EH (cell line): ENCODE data around the gene ICAM2.
"Not testable (repeated sequence)": the region's sequence is repeated elsewhere in the genome, so short reads cannot be mapped to it uniquely, and the experiment has no call there.

ENCODE experiments used
- DNase-seq: peaks from one replicate; pipeline ENCODE4 v3.0.0-alpha.2; 2015; ENCODE audit warnings: low read depth

Gene ICAM2

DNA sequence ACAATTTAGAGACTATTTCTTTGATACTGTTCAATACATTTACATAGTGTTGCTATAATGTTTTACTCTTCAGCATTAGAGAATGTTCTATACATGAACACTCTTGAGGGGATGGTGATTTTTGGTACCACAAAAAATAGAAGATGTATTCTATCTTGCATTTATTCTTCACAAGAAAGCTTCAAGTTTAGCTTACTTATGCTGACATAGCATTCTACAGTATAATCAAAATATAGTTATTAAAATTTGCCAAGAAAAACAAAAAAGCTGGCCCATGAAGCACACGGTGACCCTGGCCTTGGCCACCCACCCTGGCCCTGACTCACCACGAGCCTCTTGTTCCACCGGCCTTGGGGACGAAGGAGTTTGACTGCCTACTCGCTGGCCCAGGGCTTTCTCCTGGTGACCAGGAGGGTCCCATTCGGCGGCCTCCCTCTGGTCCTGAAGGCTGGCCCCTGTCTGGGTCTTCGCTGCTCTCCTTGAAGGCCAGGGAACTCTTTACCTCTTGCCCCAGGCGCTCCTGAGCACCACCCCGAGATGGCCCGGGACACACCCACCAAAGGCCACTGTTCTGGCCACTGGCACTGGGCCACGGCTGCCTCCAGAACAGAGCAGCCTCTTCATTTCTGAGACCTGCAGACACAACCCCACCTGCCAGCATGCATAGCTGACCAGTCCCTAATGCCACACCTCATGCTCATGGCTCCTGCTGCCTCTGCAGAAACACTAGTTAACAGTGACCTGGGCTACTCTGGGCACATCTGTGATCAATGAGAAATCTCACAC is 22.5 kb upstream of the ICAM2 start:
- DNase-seq: no peak

DNA sequence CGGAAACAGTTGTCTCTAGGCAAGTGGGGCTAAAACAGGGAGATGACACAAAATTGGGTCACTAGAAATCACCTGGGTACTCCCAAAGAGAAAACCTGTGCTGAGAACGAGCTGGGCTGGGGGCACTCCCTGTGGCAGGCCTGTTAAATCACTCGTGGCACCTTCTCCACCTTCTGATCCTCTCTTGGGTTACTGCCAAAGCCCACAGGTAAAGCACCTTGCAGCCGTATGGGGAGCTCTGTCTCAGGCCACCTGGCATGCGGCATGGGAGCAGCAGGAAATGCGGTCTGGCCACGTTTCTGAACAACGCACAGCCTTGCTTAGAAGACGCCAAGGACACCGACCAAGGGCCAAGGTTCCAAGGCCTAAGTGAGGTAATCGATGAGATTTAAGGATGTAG is 21.5 kb upstream of the ICAM2 start:
- no peak for DNase-seq

DNA sequence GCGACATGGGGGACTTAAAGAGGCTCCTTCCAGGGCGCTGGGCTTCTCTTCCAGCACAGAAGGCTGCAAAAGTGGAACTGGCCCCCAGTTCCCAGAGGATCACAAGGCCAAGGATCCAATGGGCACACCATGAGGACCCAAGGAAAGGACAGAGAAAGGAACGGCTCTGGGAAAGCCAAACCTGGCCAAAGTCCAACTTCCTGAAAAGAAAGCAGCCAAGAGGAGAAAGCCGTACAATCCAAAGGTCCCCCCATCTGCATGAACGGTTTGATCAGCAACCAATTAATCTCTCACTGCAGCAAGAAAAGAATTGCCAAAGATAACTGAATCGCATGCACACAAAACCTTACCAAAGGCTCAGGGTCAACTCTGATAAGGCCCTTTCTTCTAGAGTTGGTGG is 19.8 kb upstream of the ICAM2 start:
- no peak for DNase-seq

DNA sequence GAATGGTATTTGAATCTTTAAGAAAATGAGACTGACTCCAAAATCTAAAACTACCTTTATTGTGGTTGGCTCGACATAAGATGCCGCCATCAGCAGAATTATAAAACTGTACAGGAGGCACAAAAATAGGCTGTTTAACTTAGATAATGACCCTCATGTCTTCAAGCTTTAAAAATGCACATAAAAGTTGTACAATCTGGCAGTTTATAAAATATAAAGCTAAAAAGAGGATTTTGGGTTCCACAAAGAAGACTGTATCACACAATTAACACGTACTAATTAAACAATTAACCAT is 18.6 kb upstream of the ICAM2 start:
- no peak for DNase-seq

DNA sequence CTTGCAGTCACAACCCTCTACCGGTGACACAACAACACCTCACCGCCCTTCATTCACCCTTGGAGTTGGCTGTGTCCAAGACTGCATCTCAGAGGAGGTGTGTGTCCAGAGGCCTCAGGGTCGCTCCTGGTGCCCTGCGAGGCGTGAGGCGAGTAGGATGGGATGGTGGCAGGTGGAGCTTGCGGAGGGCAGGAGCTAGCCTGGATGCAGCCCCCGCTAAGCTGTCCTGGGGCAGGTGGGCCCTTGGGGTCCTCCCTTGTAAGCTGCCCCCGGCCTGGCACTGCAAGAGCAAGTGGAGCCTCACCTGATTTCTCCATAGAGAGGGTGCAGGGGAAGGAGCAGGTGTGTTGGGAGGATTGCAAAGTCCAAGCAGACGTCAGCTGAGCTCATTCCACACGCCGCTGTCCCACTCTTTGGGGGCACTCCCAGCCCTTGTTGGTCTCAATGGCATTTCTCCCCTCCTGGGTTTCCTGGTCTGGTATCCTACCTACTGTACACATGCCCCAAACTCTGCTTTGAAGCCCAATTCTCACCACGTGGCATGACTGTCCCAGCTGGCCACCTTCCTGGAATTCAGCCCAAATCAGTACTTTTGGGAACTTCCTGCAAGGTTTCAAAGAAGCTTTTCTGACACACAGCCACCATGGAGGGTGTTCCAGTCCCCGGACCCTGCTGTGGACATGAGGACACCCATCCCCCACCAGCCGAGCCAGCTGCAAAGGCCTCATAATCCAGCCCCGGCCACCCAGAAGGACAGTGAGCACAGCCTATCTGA is 18.1 kb upstream of the ICAM2 start:
- DNase-seq: no peak

DNA sequence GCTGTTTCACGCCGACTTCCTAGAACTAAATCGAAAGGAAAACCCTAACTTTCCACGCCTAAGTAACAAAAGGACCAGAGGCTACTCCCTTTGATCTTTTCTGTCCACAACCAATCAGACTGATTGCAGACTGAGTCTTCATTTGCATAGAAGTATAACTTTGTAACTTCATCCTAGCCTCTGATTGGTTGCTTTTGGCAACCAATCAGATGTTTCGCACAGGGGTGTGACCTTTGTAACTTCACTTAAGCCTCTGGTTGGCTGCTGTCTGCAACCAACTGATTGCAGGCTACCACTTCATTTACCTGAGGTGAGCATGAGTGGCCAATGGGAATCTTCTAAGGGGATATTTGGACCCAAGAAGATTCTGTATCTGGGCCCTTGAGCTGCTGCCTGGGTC is 17.4 kb upstream of the ICAM2 start:
- DNase-seq: no peak

DNA sequence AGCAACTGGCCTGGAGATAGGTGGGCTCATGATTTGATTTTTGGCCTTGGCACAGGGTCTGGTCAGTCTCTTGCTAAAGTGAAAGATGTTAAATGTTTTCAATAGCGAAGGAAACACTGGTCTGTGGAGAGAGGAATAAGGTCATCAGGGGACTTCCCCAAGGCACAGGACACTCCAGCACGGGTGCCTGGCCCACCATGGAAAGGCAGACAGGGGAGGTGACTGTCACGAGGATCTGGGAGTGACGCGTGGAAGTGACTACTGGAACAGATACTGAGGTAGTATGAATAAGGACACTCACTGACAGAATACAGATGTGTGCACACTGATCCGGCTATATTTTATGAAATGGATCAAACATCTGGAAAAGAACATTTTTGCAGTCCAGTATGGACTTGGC is 16.7 kb upstream of the ICAM2 start:
- no peak for DNase-seq

DNA sequence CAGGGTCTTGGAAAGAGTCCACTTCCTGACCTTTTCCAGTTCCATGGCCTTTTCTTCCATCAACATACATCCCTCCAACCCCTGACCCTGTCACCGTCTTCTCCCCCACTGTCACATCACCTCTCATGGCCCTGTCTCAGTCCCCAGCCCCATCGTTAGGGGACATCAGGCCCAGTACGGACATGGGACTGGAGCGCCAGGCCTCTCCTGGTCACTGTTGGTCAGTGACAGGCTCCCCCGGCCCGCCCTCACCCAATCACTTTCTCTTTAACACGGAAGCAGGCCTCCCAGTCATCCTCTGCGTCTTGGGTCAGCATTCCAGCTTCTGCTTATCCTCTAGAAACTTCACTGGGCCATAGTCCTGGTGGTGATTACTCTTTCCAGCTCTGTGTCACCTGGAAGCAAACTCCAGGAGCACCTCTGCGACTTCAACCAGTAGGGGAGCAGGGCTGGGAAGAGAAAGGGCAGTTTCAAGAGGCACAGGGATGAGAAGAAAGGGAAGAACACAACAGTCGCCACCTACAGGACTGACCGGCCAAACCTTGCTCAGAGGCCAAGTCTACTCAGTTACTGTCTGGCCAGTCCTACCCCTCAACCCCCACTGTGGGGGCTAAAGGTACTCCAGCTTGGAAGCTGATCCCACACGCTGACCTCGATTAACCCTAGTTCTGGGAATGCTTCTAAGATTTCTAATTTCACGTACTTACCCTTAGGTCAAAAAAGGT is 15.9 kb upstream of the ICAM2 start:
- DNase-seq: no peak

DNA sequence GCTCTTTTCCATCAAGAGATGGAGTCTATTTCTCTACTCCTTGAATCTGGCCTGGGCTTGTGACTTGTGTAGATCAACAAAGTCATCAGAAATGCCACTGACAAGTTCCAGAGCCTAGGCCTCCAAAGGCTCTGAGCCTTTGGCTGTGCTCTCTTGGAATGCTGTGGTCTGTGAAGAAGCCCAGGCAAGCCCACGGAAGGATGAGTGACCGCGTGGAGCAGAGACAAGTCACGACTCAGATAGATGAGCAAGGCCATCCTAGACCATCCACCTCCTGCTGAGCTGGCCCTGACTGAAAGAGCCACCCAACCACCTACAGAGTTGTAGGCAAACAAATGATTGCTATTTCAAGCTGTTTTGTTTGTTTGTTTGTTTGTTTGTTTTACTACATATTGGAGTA is 11.6 kb upstream of the ICAM2 start:
- peak; percentile 55 for DNase-seq

DNA sequence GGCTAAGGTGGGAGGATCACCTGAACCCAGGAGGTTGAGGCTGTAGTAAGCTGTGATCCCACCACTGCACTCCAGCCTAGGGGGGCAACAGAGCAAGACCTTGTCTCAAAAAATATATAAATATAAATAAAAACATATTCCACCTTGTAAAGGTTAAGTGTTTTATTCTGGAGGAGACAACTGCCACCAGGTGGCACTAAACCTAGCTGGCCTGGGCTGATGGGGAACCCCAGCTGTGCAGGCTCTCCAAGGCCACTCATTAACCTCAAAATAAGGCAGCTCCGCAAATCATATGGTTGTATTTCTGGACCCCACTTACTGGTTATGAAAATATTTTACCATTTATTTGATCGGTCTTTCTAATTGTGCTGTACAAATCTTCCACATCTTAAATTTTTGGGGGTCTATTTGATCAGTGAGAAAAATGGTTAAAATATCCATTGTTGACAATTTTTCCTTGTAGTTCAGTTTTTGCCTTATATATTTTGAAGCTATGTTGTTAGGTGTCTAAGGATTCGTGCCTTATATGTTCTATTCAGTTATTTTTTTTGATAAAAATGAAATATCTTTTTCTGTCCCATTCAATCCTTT is 8.5 kb upstream of the ICAM2 start:
- peak; percentile 66 for DNase-seq

DNA sequence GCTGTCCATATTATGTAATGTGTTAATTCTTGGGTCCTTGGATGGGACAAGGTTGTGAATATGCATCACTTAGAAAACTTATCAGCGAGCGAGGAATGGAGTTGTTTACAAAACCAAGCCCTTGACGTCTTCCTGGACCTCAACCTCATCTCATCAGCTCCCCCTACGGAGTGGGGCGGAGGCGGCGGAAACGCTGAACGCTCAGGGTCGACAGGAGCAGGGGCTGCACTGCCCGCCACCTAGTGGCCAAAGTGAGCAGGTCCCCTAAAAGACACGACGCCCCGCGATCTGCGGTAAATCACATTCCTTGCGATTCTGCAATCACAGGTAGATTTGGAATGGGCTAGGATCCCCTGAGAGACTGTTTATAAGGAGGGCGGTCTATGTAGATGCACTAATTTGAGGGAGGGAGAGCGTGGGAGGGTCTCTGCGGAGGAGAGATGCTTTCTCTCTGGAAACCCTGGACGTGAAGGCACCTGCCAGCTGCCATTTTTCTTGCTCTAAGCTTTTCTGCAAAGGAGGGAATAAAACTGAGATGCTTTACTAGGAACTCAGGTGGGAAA is 5.4 kb upstream of the ICAM2 start:
- peak; percentile 66 for DNase-seq

DNA sequence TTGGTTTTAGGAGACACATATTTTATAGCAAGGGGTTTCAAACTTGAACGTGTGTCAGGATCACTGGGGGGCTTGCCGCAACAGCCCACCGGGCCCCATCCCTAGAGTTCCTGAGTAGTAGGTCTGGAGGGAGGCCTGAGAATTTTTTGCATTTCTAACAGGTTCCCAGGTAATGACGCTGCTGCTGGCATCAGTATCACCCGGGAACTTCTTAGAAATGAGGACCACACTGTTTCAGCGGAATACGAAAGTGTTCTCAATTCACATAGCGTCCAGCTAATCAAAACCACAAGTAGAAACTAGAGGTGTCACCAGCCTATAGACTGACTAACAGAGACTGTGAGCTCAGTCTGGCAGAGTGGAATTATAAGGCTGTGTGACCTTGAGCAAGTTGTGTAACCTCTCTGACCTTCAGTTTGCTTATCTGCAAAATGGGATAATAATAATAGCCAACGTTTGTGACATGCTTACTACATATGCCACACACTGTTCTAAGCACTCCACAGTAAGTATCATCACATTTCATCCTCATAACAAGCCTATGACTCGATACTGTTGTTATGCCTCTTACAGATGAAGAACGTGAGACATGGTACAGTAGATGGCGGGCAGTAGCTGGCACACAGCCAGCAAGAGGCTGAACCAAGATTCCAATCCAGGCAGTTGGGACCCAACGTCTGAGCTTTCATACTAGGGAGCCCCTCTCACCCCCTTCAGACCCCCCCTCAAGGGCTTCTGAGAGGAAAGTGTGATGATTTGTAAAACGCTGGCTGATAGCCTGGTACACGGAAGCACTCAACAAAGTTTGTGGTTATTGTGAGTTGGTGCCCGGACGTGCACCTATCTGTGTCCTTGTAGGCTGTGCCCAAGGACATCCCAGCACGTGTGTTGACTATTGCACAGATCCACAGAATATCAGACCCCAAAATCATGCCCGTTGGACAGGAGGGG is 4.6 kb upstream of the ICAM2 start:
- DNase-seq: peak; percentile 27

DNA sequence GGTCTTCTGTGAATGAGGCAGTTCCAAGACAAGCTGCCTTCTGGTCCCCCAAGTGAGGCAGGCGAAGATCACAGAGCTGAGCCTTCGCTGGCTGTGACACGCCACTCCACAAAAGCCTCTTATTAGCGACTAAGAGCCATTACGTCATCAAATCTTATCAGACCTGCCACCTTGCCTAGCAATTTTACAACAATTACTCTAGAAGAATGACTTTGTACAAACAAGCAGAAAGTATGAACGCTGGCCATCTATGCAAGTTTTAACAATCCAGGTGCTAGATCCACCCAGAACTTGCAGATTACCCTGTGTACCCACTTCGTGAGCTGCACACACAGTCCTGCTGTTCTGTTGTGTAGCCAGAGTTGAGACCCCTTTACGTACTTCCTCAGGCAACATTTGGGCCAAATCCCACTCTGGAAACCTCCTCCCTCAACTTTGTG is 3.8 kb upstream of the ICAM2 start:
- no peak for DNase-seq

DNA sequence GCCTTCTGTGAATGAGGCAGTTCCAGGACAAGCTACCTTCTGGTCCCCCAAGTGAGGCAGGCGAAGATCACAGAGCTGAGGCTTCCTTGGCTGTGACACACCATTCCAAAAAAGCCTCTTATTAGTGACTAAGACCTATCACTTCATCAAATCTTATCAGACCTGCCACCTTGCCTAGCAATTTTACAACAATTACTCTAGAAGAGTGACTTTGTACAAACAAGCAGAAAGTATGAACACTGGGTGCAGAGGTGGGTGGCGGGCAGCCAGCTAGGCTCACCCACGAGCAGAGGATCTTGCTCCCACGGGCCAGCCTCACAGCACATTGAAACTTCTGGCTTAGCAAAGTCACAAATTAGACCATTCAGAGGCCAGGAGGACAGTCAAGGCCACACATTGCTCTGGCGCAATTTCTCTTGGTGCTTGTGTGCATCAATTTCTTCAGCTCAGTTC is 2.2 kb upstream of the ICAM2 start:
- DNase-seq: no peak

DNA sequence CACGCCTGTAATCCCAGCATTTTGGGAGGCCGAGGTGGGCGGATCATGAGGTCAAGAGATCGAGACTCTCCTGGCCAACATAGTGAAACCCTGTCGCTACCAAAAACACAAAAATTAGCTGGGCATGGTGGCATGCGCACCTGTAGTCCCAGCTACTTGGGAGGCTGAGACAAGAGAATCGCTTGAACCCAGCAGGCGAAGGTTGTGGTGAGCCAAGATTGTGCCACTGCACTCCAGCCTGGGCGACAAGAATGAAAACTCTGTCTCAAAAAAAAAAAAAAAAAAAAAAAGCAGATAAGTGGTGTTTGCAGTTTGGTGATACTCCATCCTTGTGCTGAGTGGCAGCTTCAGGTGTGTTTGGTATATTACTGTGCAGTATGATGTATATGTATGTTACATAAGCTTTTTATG is 877 bp downstream of the ICAM2 start:
- not testable (repeated sequence) for DNase-seq

DNA sequence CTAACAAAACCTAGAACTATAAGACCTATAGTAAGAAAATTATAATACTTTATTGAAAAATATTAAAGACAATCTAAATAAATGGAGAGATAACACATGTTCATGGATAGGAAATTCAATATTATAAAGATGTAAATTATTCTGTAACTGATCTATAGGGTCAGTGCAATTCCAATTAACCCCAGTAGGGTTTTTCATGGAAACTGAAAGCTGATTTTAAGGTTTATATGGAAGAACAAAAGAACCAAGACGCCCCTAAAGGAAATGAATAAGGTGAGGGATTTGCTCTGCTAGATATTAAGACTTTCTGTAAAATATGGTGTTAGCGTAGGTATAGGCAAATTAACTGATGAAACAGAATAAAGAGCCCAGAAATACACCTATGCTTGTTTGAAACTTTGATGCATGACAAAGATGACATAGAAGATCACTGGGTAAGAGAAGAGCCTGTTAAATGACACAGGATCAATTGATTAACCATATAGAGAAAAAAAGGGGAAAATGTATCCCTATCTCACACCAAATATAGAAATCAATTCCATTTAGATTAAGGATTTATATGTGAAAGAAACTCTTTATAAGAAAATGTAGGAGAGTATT is 3.0 kb downstream of the ICAM2 start:
- no peak for DNase-seq

DNA sequence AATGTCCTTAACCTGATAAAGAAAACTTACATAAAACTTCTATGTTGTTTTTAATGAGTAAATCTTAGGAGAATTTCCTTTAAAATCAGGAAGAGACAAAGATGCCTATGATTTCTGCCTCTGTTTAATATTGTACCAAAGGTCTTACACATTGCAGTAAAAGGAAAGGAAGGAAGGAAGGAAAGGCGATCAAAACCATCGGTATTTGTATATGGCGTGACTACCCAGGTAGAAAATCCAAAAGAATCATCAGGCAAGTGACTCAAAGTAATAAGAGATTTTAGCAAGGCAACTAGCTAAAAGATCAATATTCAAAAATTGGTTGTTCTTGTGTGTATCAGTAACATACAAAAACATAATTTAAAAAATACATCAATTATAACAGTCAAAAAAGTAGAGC is 3.5 kb downstream of the ICAM2 start:
- DNase-seq: no peak

DNA sequence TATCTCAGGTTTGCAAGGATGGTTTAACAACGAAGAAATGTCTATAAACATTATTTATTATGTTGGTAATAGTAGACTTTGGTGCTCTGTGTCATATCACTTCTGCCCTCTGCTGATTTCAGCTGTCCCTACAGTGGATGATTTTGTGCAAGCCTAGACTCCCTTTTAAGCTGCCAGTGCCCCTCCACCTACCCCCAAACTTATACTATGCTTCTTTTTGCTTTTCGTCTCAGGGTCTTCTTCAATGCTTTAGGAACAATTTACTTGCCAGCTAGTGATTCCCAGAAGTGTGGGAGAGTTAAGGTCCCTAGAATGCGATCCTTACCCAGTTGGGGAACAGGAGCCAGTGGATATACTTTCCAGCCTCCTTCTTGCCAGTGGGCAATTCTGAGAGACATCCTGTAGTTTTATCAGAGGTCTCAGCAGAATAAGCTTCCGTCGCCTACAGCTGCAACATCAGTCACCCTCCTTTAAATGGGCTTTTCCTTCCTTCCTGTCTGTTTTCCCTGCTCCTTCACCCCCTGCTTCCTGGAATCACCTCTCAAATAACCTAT is 4.1 kb downstream of the ICAM2 start:
- no peak for DNase-seq

DNA sequence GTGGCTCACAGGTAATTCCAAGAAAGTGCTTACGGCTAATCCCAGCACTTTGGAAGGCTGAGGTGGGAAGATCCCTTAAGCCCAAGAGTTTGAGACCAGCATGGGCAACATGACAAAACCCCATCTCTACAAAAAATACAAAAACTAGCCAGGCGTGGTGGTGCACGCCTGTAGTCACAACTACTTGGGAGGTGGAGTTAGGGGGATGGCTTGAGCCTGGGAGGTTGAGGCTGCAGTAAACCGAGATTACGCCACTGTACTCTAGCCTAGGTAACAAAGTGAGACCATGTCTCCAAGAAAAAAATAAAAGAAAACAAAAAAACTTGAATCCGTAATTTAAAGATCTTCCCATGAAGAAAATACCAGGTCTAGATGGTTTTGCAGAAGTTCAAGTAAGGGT is 5.0 kb downstream of the ICAM2 start:
- DNase-seq: no peak
